ENCODE measurements around the gene MCM5.
"Not testable (repeated sequence)": the region's sequence is repeated elsewhere in the genome, so short reads cannot be mapped to it uniquely, and the experiment has no call there.

MCM5 gene

DNA sequence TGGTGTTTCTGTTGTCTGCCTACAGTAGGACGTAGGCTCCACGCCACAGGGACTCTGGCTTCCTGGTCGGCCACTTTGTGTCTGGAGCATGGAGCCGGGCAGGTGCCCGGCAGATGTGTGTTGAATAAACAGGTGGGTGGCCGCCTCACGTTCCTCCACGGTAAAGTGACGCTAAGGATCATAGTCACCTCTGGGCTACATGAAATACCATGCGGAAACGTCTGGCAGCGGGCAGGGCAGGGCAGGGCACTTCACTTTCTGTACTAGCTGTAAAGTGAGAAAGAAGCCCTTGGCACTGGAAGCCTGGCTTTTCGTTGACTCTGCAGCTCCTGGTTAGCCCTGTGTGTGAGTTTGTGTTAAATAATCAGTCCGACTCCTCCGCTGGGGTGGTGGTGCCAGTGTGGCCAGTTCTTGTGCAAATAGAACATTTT, 52.4 kb downstream of the MCM5 start:
- no peak for DNase-seq (ENCODE audit: low read depth)

DNA sequence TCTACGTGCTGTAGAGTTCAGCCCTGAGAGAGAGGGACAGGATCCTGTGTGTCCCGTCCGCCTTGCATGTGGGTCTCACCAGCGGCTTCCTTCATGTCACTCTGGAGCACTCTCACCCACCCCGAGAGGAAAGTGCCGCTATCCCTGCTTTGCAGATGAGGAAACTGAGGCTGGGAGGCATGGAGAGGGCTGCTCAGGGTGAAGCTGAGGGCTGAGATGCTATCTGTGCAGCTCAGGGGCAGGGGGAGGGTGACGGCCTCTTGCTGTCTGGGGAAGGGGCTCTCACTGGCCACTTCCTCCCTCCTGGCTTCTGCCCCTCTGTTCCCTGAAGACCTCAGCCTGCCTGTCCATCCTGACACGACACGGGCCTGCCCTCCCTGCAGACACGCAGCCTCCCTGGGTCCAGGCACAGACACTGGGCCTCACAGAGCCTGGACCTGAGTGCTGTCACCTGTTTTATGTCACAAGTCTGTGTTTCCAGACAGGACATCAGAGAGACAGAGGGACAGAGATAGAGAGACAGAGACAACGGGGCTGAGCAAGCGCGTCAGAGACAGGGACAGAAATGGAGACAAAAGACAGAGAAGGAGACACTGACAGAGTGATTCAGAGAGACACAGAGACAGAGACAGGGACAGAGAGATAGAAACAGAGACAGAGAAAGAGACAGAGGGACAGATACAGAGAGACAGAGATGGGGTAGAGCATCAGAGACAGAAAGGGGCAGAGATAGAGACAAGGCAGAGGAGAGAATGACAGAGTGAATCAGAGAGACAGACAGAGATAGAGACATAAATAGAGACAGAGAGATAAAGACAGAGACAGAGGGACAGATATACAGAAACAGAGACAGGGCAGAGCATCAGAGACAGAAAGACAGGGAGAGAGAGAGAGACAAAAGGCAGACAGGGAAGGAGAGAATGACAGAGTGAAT, 53.1 kb downstream of the MCM5 start:
- DNase-seq (ENCODE audit: low read depth) = no peak

DNA sequence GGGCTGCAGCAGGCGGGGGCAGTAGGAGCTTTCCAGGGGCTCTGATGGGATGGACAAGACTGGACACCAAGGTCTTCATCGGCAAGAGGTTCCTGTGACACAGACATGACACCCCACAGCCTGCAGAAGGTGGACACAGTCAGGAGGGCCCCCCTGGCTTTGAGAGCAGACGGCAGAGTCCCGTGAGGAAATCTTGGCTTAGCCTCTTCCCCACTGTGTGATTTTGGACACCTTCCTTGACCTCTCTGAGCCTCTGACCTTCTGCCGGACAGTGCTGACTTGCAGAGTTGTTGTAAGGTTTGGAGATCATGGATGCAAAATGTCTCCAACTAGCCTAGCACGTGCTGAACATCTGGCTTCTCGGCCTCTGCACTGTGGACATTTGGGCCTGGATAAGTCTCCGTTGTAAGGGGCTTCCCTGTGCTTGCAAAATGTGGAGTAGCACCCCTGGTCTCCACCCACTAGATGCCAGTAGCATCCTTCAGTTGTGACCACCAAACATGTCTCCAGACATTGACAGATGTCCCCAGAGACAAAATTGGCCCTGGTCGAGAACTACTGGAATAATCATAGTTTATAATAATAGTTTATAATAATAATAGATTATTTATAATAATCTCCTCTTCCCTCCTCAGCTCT, 54.6 kb downstream of the MCM5 start:
- no peak for DNase-seq (ENCODE audit: low read depth)

DNA sequence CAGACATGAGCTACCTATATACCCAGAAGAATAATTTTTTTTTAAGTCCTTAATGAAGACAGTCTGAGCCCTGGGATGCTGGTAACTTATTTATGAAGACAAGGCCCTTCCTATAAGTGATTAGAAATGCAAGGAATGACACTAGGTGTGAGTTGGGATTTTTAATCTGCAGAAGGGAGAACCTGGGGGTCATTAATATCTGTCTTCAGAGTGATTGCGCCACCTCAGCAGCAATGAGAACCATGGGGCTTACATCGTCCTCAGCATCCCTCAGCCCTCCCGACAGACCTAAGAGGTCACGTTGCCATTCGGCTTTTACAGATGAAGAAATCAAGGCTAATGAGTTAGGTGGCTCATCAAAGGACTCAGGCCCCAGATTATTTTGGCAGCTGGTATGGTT, 55.6 kb downstream of the MCM5 start:
- DNase-seq (ENCODE audit: low read depth) = no peak

DNA sequence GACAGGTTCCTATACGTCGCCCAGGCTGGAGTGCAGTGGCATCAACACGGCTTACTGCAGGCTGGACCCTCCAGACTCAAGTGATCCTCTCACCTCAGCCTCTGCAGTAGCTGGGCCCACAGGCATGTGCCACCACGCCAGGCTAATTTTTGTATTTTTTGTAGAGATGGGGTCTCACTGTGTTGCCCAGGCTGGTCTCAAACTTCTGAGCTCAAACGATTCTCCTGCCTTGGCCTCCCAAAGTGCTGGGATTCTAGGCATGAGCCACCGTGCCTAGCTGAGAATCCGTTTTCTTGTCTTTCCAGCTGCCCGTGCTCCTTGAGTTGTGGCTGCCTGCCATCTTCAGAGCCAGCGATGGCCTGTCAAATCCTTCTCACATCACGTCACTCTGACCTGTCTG, 56.8 kb downstream of the MCM5 start:
- DNase-seq (ENCODE audit: low read depth) = no peak

DNA sequence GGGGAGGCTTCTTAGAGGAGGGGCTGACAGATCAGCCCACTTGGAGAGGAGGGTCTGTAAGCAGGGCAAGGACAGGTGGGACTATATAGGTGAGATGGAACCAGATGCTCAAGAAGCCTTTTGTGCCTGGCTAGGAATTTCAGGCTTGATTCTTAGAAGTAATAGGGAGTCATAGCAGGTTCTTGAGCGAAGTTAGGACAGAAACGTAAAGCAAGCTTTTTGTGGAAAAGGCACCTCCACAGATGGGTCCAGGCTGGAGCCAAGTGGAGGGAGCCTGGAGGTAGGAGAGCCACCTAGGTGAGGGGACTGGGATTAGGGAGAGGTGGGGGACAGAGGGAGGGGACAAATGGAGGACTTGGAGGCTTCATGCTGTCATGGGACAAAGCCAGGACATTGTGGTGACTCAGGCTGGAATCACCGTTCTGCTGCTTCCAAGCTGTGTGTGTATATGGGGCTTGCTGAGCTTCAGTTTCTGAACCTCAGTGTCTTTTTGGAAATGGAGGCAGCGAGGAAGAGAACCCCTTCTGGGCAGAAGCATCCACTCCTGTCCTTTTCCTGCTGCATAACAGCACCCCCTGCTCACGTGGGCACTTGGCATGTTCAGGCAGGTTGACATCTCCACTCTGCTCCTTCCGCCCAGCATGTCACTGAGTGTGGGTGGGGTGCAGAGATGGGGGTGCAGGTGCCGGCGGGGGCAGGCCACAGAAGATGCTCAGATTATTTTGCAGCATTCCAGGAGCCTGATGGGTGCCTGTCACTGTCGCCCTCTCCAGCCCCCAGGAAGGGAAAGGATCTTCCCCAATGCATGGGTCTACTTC, 58.0 kb downstream of the MCM5 start:
- no peak for DNase-seq (ENCODE audit: low read depth)

DNA sequence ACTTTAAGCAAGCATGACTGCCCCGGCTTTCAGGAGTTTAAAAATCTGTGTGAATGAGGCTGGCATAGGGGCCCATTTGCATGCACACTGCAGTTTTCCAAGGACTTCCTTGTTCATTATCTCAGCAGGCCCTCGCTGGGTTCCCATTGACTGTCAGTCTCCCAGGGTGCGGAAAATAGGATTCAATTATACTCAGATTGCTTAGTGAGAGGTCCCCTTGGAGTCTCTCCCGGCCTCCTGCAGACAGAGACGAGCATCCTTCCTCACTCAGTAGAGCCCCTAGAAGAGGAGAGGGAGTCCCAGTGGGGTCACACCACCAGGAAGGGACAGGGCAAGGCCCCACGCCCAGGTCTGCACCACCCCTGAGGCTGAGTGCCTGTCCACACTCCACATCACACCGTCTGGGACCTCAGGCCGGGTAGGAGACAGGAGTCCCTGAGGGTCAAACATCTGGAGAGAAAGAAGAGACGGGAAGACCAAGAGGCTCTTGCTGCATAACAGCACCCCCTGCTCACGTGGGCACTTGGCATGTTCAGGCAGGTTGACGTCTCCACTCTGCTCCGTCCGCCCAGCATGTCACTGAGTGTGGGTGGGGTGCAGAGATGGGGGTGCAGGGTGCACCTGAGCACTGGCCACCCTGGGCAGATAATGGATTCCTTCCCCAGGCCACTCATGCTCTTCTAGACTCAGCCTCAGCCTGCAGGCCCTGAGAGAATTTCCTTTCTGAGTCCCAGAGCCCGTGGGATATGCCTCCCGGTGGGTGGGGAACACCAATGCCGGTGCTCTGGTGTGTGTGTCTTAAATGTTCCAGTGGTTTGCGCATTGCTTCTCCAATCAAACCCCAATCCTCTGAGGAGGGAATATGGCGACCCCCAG, 58.8 kb downstream of the MCM5 start:
- DNase-seq (ENCODE audit: low read depth) = no peak

DNA sequence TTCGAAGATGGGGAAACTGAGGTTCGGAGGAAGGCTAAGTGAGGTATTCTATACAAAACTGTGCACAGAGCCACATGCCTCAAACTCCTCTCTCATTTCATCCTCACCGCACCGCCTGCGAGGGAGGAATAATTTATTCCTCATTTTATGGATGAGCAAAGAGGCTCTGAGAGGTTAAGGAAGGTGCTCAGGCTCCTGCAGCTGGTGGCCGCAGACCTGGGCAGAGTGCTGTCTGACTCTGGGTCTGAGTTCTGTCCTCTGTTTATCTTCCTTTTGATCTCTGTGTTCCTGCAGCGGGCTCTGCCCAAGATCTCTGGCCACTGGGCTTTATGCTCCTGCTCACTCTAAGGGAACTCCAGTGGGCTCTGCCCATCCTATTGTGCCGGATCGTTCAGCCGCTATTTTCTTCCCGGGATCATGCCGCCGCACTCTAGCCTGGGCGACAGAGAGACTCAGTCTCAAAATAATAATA, 59.5 kb downstream of the MCM5 start:
- no peak for DNase-seq (ENCODE audit: low read depth)

DNA sequence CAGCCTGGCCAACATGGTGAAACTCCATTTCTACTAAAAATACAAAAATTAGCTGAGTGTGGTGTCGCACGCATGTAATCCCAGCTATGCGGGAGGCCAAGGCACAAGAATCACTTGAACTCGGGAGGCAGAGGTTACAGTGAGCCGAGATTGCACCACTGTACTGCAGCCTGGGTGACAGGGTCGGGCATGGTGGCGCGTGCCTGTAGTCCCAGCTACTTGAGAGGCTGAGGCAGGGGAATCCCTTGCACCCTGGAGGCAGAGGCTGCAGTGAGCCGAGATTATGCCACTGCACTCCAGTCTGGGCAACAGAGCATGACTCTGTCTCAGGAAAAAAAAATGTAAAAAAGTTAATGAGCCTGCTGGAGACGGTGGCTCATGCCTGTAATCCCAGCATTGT, 60.0 kb downstream of the MCM5 start:
- DNase-seq (ENCODE audit: low read depth) = not testable (repeated sequence)

DNA sequence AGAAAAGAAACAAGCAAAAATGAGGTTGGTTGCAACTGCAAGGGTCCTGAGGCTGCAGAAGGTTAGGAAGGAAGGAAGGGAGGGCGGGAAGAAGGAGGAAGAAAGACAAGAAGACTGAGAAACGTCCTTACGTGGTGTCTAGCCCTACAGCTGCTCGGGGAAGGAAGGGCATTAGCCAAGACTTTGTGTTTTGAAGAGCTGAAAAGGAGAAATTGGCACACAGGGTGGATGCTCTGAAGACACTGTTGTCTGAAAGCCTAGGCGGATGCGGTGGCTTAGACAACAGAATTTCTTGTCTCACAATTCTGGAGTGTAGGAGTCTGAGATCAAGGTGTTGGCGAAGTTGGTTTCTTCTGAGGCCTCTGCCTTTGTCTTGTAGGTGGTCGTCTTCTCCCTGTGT, 60.7 kb downstream of the MCM5 start:
- no peak for DNase-seq (ENCODE audit: low read depth)

DNA sequence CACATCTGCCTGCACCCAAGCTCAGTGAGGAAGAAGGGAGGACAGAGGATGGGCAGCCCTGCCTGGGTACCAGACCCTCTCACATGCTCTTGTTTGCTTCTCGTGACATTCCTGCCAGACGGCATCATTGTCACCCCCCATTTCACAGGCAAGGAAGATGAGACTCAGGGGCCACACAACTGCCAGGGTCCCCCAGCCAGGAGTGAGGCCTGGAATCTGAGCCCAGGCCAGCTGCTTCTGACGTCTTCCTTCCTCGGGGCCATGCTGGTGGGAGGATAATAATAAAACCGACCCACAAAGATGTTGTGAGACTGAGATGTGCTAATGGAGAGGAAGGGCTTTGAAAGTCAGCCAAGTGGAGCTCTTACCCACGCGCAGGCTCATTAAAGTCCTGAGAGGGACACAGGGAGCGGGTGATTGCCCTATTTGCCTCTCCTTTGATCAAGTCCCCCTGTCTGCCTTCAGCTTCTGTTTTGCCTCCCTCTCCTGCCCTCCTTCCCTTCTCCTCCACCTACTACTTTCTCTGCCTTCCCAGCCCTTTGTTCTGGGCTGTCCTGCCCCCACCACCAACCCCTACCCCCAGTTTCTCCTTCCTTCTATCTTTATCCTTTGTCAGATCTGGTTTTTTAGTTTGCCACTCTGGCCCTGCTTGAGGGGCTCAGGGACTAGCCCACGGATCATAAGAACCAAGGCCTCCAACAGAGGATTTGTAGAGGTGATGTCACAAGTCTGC, 62.7 kb downstream of the MCM5 start:
- no peak for DNase-seq (ENCODE audit: low read depth)

DNA sequence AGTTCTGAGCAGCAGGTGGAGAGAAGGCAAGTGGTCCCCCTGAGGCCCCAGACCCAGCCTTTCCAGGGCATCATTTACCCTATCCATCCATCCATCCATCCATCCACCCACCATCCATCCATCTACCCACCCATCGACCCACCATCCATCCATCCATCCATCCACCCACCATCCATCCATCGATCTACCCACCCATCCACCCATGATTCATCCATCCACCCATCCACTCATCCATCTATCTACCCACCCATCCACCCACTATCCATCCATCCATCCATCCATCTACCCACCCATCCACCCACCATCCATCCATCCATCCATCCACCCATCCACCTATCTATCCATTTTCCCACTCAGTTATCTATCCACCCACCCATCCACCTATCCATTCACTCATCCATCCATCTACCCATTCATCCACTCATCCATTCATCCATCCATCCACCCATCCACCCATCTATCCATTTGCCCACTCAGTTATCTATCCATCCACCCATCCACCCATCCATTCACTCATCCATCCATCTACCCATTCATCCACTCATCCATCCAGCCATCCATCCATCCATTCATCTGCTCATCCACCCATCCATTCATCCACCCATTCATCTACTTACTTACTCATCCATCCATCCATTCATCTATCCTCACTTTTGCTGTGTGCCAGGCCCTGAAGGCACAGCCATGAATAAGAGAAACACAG, 63.4 kb downstream of the MCM5 start:
- no peak for DNase-seq (ENCODE audit: low read depth)

DNA sequence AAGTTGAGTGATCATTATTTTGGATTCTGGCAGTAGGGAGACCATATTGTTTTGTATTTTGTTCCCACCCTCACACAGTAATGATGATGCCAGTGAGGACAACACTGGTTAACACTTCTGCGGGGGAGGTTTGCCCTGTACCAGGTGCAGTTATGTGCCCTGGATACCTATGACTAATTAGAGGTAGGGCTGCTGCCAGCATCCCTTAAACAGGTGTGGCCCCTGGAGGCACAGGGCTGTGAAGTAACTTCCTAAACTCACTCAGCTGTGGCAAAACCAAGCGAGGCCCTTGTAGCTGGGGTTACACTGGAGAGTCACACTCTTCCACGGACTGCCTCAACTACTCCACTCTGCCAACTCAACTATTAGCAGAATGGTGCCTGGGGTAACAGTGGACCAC, 64.5 kb downstream of the MCM5 start:
- no peak for DNase-seq (ENCODE audit: low read depth)

DNA sequence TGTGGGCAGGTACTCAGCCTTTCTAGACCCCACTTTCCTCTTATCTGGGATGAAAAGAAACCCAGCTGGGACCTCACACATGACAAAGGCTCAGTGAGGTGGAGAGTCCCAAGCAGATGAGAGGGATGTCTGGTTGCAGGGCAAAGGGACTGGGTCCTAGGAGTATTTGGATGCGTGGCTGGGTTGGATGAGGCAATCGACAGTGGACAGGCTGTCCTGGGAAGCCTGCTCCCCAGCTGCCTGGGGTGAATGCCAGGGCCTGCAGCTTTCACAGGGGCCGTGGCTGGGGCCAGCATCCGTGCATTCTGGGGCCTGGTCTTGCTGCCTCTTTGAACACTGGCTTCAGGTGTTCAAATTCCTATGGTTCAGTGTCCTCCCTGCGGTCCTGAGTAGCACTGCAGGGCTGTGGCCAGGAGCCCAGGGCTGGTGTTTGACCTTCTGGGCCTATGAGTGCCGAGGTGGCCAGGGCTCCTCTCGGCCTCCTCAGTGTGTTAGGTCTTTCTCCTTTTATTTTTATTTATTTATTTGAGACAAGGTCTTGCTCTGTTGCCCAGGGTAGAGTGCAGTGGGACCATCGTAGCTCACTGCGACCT, 65.3 kb downstream of the MCM5 start:
- no peak for DNase-seq (ENCODE audit: low read depth)

DNA sequence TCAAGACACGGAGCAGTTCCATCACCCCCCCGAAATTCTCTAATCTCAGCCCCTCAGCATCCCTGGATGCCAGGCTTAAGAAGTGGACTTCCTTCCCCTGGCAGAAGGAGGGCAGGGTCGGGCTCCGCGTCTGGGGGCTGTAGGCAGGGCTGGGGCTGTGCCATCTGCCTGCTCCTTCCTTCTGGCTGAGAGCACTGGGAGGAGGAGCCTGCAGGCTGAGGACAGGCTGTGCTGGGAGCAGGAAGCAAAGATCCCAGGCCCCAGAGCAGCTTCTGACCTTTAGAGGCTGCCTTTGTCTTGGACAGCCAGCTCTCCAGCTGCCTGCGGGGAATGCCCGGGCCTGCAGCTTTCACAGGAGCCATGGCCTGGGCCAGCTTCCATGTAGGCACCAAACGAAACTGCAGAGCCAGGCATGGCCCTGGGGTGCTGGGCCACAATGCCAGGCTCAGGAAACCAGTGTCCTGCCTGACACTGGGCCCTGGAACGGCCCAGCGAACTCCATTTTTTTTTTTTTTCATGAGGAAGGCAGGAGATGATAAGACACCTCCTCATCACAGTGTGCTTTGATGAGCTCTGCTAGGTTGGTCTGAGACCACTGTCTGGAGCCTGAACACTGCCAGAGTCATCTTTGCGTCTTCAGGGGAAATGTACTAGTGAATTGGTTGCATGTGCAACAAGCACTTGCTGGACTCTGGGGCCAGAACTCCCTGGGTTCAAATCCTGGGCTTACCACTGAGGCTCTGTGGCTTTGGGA, 67.9 kb downstream of the MCM5 start:
- DNase-seq (ENCODE audit: low read depth) = no peak

DNA sequence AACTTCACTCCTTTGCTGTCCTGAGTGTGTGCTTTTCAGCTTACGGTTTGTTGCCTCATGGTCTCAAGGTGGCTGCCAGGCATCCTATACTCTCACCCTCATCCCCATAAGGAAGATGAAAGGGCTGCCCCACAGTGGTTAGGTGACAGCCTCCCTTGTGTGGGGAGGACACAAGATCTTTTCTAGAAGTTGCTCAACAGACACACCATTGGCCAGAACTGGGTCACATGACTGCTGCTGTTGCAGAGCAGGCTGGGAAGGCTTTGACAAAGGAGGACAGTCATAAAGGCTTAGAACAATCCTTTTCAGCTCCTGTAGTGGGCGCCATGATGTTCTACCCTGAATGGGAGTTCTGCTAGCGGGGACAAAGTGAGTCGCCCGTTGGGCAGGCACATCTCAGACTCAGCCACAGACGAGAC, 71.0 kb downstream of the MCM5 start:
- DNase-seq (ENCODE audit: low read depth) = no peak

DNA sequence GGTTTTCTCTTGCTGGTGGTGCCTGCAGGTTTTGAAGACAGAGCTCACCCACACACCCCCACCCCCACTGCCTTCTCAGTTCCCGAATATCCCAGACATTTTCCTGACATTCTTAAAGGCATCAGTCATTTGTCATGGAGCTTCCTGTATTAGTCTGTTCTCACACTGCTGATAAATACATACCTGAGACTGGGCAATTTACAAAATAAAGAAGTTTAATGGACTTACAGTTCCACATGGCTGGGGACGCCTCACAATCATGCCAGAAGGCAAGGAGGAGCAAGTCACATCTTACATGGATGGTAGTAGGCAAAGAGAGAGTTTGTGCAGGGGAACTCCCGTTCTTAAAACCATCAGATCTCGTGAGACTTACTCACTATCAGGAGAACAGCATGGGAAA, 71.6 kb downstream of the MCM5 start:
- DNase-seq (ENCODE audit: low read depth) = not testable (repeated sequence)

DNA sequence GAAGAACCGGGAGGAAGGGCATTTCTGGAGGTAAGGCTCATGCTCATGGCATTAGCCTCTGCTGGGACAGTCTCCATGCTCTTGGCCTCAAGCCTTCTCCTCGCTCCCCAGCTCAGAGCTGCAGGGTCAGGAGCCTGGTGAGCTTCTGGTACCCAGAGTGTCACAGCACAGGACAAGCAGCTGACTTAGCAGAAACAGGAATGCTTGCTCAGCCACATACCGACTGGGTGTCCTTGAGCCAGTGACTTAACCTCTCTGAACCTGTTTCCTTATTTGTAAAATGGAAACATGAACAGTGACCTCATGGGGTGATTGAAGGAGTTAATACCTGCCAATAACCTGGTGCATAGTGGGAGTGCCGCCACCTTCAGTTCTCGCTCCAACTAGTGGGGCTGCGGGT, 72.5 kb downstream of the MCM5 start:
- DNase-seq (ENCODE audit: low read depth) = no peak

DNA sequence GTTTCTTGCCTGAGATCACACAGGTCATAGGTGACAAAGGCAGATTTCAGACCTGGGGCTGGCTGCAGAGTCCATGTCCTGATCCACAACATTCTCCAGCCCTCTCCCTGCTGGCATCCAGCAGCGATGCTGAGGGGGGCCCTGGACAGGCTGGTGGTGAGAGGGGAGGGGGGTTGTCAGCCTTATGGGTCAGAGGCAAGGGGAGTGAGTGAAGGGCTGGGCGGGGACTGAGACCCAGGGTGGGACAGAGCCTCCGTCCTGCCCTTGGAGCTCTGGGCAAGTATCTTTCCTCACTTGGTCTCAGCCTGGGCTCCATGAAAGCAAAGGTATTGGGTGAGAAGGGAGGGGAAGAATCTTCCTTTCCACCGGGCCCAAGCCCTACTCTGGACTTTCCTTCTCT, 74.0 kb downstream of the MCM5 start:
- no peak for DNase-seq (ENCODE audit: low read depth)
